Vagina (tissue), 2 donors: ENCODE data around the gene GNAQ.

Experiments used
- CTCF ChIP-seq, 3 experiments: fragments of 450-650 bp in 2 of 3; fragments of 200-600 bp in 1 of 3; sonication (generic) in 1 of 3; IDR thresholded peaks; one replicate each; pipeline ENCODE4 v1.5.1; 2017 to 2019; ENCODE audit warnings: antibody characterized with exemption in 3 of 3, mild to moderate bottlenecking in 2 of 3, moderate library complexity in 2 of 3
- POLR2A ChIP-seq, 2 donors: fragments of 450-650 bp; IDR thresholded peaks; one replicate each; pipeline ENCODE4 v1.6.1; 2017; ENCODE audit warnings: antibody characterized with exemption in 2 of 2, mild to moderate bottlenecking in 2 of 2, moderate library complexity in 2 of 2

- TF ChIP-seq CTCF (IDR thresholded peaks at IDR 0.05) = no peak
- TF ChIP-seq POLR2A (IDR thresholded peaks at IDR 0.05) = no peak
Measured at GRCh38 chr9:77667151-77667550, 364.5 kb downstream of the GNAQ start.
